GM23338 (cell line): Measurements from ENCODE around the gene EFR3B. TPM values are rescaled to one million over a fixed set of nuclear protein-coding genes. Genes with fewer than 3 reads are reported as not detected.
A peak's percentile ranks its signal among the peaks of the same experiment; 100 is the strongest.

Experiments used
- ATAC-seq: fragments of 200-7000 bp; cut with Tn5 transposase; 3 replicates; pipeline ENCODE4 v1.9.1; 2020
- DNase-seq: peaks from one replicate; pipeline ENCODE4 v3.0.0-alpha.2; 2015; ENCODE audit warnings: low spot score
- H2AFZ ChIP-seq: fragments of 200-600 bp; sonication (generic); 2 replicates; pipeline ENCODE4 v1.8.0; 2016; ENCODE audit warnings: antibody characterized with exemption, mild to moderate bottlenecking, moderate library complexity
- H3F3A ChIP-seq: fragments of 200-600 bp; sonication (generic); replicated peaks from 2 replicates; pipeline ENCODE4 v1.8.0; 2017; ENCODE audit warnings: antibody characterized with exemption, mixed run types, low read depth
- H3K27ac ChIP-seq: fragments of 200-600 bp; sonication (generic); 2 replicates; pipeline ENCODE4 v1.6.1; 2016; ENCODE audit warnings: low read depth
- H3K27me3 ChIP-seq: fragments of 200-600 bp; sonication (generic); 2 replicates; pipeline ENCODE4 v1.8.0; 2016; ENCODE audit warnings: mild to moderate bottlenecking, mixed run types, moderate library complexity; ENCODE audit not compliant: insufficient read depth
- H3K36me3 ChIP-seq: fragments of 200-600 bp; sonication (generic); 2 replicates; pipeline ENCODE4 v1.8.0; 2016; ENCODE audit warnings: mild to moderate bottlenecking; ENCODE audit not compliant: insufficient read depth
- H3K4me1 ChIP-seq: fragments of 200-600 bp; sonication (generic); 2 replicates; pipeline ENCODE4 v1.8.0; 2016; ENCODE audit warnings: mild to moderate bottlenecking, moderate library complexity; ENCODE audit not compliant: insufficient read depth
- H3K4me2 ChIP-seq: fragments of 200-600 bp; sonication (generic); 2 replicates; pipeline ENCODE4 v1.7.1; 2017; ENCODE audit warnings: mixed run types
- H3K4me3 ChIP-seq: fragments of 200-600 bp; sonication (generic); 2 replicates; pipeline ENCODE4 v1.6.1; 2016; ENCODE audit warnings: mixed run types
- H3K79me2 ChIP-seq: fragments of 200-600 bp; sonication (generic); replicated peaks from 2 replicates; pipeline ENCODE4 v1.8.0; 2017; ENCODE audit warnings: mild to moderate bottlenecking; ENCODE audit not compliant: insufficient read depth
- H3K9me2 ChIP-seq: fragments of 200-600 bp; sonication (generic); 2 replicates; pipeline ENCODE4 v1.8.0; 2017; ENCODE audit not compliant: insufficient read depth
- H4K20me1 ChIP-seq: fragments of 200-600 bp; sonication (generic); replicated peaks from 2 replicates; pipeline ENCODE4 v1.8.0; 2017; ENCODE audit warnings: mild to moderate bottlenecking; ENCODE audit not compliant: insufficient read depth
- H3K27ac Mint-ChIP-seq: 2 replicates; pipeline ENCODE4 v1.8.0; 2020; ENCODE audit warnings: inconsistent platforms, mild to moderate bottlenecking, moderate library complexity, mixed read lengths
- H3K27me3 Mint-ChIP-seq: 3 replicates; pipeline ENCODE4 v1.8.0; 2022; ENCODE audit warnings: low read depth, mild to moderate bottlenecking, moderate library complexity, mixed read lengths, inconsistent platforms; ENCODE audit not compliant: insufficient read depth, poor library complexity
- H3K36me3 Mint-ChIP-seq: 3 replicates; pipeline ENCODE4 v1.8.0; 2021; ENCODE audit warnings: low read depth, mild to moderate bottlenecking, inconsistent platforms, moderate library complexity, mixed read lengths
- H3K4me1 Mint-ChIP-seq: 3 replicates; pipeline ENCODE4 v1.8.0; 2020; ENCODE audit warnings: mild to moderate bottlenecking, inconsistent platforms, mixed read lengths
- H3K4me3 Mint-ChIP-seq: 3 replicates; pipeline ENCODE4 v1.8.0; 2021; ENCODE audit warnings: moderate library complexity, mild to moderate bottlenecking, inconsistent platforms, mixed read lengths
- H3K9me3 Mint-ChIP-seq: 3 replicates; pipeline ENCODE4 v1.8.0; 2020; ENCODE audit warnings: moderate library complexity, mild to moderate bottlenecking, inconsistent platforms, mixed read lengths
- CREB1 ChIP-seq: fragments of 250-450 bp; sonication (Bioruptor Pico); IDR thresholded peaks from 2 replicates; pipeline ENCODE4 v1.5.0; 2020; ENCODE audit warnings: low read depth, mild to moderate bottlenecking, moderate library complexity
- CTCF ChIP-seq, 2 experiments: fragments of 200-600 bp in 1 of 2; sonication (generic) in 1 of 2; conservative IDR thresholded peaks; 2 replicates each; pipeline versions ENCODE4 v1.5.1 to v1.6.1; 2016 to 2017; ENCODE audit warnings: antibody characterized with exemption in 2 of 2, low read depth in 2 of 2, mild to moderate bottlenecking in 2 of 2, moderate library complexity in 1 of 2
- ETS1 ChIP-seq: IDR thresholded peaks from 2 replicates; pipeline ENCODE4 v1.6.1; 2016; ENCODE audit warnings: antibody characterized with exemption
- EZH2phosphoT487 ChIP-seq: fragments of 200-600 bp; sonication (generic); IDR thresholded peaks from one replicate; pipeline ENCODE4 v1.8.1; 2018; ENCODE audit warnings: antibody characterized with exemption; ENCODE audit not compliant: unreplicated experiment
- JUNB ChIP-seq: IDR thresholded peaks from one replicate; pipeline ENCODE4 v1.6.1; 2016; ENCODE audit warnings: antibody characterized with exemption; ENCODE audit not compliant: unreplicated experiment
- POLR2AphosphoS5 ChIP-seq: IDR thresholded peaks from 2 replicates; pipeline ENCODE4 v1.6.1; 2016; ENCODE audit warnings: antibody characterized with exemption, low read depth
- REST ChIP-seq: IDR thresholded peaks from one replicate; pipeline ENCODE4 v1.6.1; 2018; ENCODE audit warnings: antibody characterized with exemption; ENCODE audit not compliant: unreplicated experiment
- ZNF331 ChIP-seq: fragments of 250-450 bp; sonication (Bioruptor Pico); IDR thresholded peaks from 2 replicates; pipeline ENCODE4 v1.5.0; 2020; ENCODE audit warnings: low read depth, mild to moderate bottlenecking, moderate library complexity
- long read RNA-seq: library from polyadenylated mRNA; unstranded; transcript quantifications from one replicate; pipeline ENCODE4 v2.0.0, GENCODE V29; 2020; ENCODE audit not compliant: unreplicated experiment
- polyA plus RNA-seq: library from polyadenylated mRNA; unstranded; fragments of >200 nt; fragmentation: Nextera tagmentation; extraction: Ambion mirVana; gene quantifications from 2 replicates; pipeline ENCODE4 v1.2.1, GENCODE V29; 2016
- total RNA-seq: library from RNA; depleted of rRNA; stranded (reverse); fragments of >200 nt; shearing (Covaris generic); gene quantifications from 2 replicates; pipeline ENCODE4 v1.2.3, GENCODE V29; 2014; rRNA removed

EFR3B gene
- 10.7 and 11.8 TPM in 2 replicates for total RNA-seq
- polyA plus RNA-seq, result 2.9 and 3.3 TPM in 2 replicates
- long read RNA-seq, partial matches to known transcripts, result 0 of 4 reads
- long read RNA-seq, other reads (novel, unspliced or antisense), result 4 of 4 reads

- H3K4me1 ChIP-seq, result peaks cover 11% of the 10 kb centered on the region
- no peaks in the 10 kb centered on the region; the same call in 2 of the 3 replicates for H3K36me3 Mint-ChIP-seq
- peaks cover 8% of the 10 kb centered on the region; the same call in 1 of the 2 replicates for H3F3A ChIP-seq
- H3K36me3 ChIP-seq, result no peaks in the 10 kb centered on the region
- peak within 1 kb of the TSS; percentile 99 for H3K4me2 ChIP-seq
- H3K79me2 ChIP-seq, result 0 out of 2 replicates have a peak, but pooled peaks cover 3% of the 10 kb centered on the region
- H3K9me2 ChIP-seq, result no peaks in the 10 kb centered on the region
- no peaks in the 10 kb centered on the region for H3K9me3 Mint-ChIP-seq
- H3K4me1 Mint-ChIP-seq, result peaks cover 27% of the 10 kb centered on the region
- ATAC-seq, result peak; percentile 90
- H3K27me3 Mint-ChIP-seq, result peaks cover 38% of the 10 kb centered on the region
- H3K4me3 ChIP-seq, result peak within 1 kb of the TSS; percentile 89
- no peak within 1 kb of the TSS; the same call in 1 of the 2 replicates for H3K27ac Mint-ChIP-seq
- peak; percentile 98 for DNase-seq
- H2AFZ ChIP-seq, result peak within 1 kb of the TSS; percentile 99
- H4K20me1 ChIP-seq, result 0 out of 2 replicates have a peak, but pooled peaks cover 5% of the 10 kb centered on the region
- H3K27me3 ChIP-seq, result peaks cover 33% of the 10 kb centered on the region
- H3K4me3 Mint-ChIP-seq, result peak within 1 kb of the TSS; percentile 84
- H3K27ac ChIP-seq, result no peak within 1 kb of the TSS
- no peak for TF ChIP-seq ZNF331 (CRISPR knock-in tag)
- TF ChIP-seq EZH2phosphoT487, result no peak
- no peak for TF ChIP-seq JUNB
- no peak for TF ChIP-seq CREB1 (CRISPR knock-in tag)
- TF ChIP-seq CTCF (conservative IDR thresholded peaks at IDR 0.05; ENCODE audit: low read depth in 2 of 2), result no peak
- TF ChIP-seq POLR2AphosphoS5, result peak; percentile 35; the same call in 1 of the 2 replicates
- no peak for TF ChIP-seq ETS1
- no peak for TF ChIP-seq REST
Observed at GRCh38 chr2:25041928-25042320, at the start of gene EFR3B. TSS of gene EFR3B (plus strand) at chr2:25042076. CDS start at chr2:25042313, 237 bp downstream.
